Astrocyte of the spinal cord (primary cell): Measurements from ENCODE around the gene CNOT6.
"Not testable (repeated sequence)": the region's sequence is repeated elsewhere in the genome, so short reads cannot be mapped to it uniquely, and the experiment has no call there.

Experiments
- DNase-seq: peaks from one replicate; pipeline ENCODE4 v3.0.0; 2011; ENCODE audit warnings: low read depth, low spot score
- H3K4me3 ChIP-seq: 2 replicates; pipeline ENCODE4 v1.5.1; 2011; ENCODE audit warnings: low read depth, mild to moderate bottlenecking, low read length, moderate library complexity
- in situ Hi-C: cut with HindIII; loops from 2 replicates; pipeline ENCODE4 v1.10.0; 2017; ENCODE audit warnings: low sequenced_read_pairs
- TF ChIP-seq, protein P1 (sequence below): IDR thresholded peaks from 2 replicates; pipeline ENCODE4 v1.5.1; 2012; ENCODE audit warnings: low read depth, mild to moderate bottlenecking, low read length, inconsistent platforms

The CNOT6 gene

DNA sequence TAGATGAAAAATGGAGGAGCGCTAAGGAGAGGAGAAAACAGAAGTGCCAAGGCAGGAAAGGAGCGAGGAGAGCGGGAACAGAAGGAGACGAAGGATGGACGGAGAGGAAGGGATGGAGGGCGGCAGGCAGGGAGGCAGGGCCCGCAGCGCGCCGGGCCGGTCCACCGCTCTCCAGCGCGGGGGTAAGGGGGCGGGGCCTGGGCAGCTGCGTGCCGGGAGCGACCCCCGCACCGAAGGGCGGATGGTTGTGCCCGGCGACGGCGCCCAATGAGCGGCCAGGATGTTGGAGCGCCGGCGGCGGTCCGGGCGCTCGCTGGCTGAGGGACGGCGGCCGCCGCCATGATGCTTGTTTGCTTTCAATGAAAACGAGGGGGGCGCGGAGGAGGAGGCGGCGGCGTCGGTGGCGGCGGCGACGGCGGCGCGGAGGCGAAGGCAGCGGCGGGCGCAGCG lies at the start of gene CNOT6:
Gene CNOT6 (plus strand): TSS at position 320 of the 450 bp plus-strand sequence. CDS start 34,898 bp downstream, outside the sequence.
- TF ChIP-seq, protein P1, sequence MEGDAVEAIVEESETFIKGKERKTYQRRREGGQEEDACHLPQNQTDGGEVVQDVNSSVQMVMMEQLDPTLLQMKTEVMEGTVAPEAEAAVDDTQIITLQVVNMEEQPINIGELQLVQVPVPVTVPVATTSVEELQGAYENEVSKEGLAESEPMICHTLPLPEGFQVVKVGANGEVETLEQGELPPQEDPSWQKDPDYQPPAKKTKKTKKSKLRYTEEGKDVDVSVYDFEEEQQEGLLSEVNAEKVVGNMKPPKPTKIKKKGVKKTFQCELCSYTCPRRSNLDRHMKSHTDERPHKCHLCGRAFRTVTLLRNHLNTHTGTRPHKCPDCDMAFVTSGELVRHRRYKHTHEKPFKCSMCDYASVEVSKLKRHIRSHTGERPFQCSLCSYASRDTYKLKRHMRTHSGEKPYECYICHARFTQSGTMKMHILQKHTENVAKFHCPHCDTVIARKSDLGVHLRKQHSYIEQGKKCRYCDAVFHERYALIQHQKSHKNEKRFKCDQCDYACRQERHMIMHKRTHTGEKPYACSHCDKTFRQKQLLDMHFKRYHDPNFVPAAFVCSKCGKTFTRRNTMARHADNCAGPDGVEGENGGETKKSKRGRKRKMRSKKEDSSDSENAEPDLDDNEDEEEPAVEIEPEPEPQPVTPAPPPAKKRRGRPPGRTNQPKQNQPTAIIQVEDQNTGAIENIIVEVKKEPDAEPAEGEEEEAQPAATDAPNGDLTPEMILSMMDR = no peak
- peak within 1 kb of the TSS; percentile 77 for H3K4me3 ChIP-seq
- in situ Hi-C loops = no loop called here

DNA sequence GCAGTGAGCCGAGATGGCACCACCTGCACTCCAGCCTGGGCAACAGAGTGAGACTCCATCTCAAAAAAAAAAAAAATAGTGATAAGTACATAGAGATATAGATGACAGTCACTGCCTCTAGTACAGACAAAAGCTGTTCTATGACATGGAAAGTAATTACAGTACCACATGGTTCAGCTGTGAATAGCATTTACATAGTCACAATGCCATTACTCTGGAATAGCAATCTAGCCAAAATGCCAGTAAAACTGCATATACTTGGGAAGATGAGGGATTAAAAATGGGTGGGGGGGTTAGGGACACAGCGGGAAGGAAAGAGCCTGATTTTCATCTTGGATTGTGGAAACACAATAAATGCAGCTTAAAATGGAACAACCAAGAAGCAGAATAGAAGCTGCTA lies 39.4 kb upstream of the CNOT6 start:
- TF ChIP-seq, protein P1 = no peak
- no peak overlapping the region for H3K4me3 ChIP-seq
- in situ Hi-C loops = no loop called here
- DNase-seq = no peak

More for the DNA sequence above, at the start of gene CNOT6:
- DNase-seq = peak; percentile 96

DNA sequence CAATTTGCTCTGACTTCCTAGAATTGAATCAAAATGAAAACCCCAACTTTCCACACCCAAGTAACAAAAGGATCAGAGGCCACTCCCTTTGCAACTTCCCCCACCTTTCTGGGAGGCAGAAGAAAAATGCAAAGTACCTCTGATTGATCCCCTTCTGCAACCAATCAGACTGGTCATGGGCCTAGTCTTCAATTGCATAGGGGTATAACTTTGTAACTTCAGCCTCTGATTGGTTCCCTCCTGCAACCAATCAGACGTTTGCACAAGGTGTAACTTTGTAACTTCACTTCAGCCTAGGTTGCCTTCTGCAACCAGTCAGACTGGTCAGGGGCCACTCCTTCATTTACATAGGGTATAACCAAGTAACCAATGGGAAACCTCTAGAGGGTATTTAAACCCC lies 38.3 kb upstream of the CNOT6 start:
- no peak overlapping the region for H3K4me3 ChIP-seq
- in situ Hi-C loops = no loop called here
- TF ChIP-seq, protein P1 = no peak
- DNase-seq = no peak

DNA sequence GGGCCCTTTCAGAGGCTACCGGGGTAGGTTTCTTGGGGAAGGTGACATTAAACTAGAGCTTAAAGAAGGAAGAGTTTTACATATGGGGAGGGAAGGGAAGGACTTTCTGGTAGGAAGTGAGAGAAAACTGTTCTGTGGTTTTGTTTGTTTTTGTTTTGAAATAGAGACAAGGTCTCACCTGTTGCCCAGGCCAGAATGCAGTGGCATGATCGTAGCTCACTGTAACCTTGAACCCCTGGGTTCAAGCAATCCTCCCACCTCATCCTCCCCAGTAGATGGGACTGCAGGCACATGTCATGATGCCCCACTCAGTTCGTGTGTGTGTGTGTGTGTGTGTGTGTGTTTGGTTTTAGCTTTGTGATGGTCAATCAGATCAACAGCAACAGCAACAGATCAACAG lies 37.4 kb upstream of the CNOT6 start:
- no peak overlapping the region for H3K4me3 ChIP-seq
- TF ChIP-seq, protein P1 = no peak
- no peak for DNase-seq
- in situ Hi-C loops = no loop called here

DNA sequence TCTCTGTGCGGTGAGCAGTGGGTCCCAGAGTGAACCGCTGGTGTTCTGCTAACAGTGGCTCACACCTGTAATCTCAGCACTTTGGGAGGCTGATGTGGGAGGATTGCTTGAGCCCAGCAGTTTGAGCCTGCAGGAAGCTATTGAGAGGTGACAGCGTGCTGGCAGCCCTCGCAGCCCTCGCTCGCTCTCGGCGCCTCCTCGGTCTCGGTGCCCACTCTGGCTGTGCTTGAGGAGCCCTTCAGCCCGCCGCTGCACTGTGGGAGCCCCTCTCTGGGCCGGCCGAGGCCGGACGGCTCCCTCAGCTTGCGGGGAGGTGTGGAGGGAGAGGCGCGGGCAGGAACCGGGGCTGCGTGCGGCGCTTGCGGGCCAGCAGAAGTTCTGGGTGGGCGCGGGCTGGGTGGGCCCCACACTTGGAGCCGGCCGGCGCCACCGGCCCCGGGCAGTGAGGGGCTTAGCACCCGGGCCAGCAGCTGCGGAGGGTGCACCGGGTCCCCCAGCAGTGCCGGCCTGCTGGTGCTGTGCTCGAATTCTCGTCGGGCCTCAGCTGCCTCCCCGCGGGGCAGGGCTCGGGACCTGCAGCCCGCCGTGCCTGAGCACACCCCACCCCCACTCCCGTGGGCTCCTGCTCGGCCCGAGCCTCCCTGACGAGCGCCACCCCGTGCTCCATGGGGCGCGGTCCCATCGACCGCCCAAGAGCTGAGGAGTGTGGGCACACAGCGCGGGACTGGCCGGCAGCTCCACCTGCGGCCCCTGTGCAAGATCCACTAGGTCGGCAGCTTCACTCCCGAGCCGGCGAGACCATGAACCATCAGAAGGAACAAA lies 35.1 kb upstream of the CNOT6 start:
- H3K4me3 ChIP-seq, DNase-seq, in situ Hi-C loops: not testable (repeated sequence)

DNA sequence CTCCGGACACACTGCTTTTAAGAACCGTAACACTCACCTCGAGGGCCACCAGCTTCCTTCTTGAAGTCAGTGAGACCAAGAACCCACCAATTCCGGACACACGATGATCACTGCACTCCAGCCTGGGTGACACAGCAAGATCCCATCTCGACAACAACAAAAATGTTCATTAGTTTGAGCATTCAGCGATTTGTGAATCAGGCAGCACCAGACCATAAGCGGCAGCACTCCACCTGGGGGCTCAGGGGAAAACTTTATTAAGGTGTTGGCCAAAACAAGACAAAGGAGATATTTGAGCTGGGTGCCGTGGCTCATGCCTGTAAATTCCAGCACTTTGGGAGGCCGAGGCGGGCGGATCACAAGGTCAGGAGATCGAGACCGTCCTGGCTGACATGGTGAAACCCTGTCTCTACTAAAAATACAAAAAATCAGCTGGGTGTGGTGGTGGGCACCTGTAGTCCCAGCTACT lies 34.5 kb upstream of the CNOT6 start:
- DNase-seq, in situ Hi-C loops, H3K4me3 ChIP-seq: not testable (repeated sequence)

DNA sequence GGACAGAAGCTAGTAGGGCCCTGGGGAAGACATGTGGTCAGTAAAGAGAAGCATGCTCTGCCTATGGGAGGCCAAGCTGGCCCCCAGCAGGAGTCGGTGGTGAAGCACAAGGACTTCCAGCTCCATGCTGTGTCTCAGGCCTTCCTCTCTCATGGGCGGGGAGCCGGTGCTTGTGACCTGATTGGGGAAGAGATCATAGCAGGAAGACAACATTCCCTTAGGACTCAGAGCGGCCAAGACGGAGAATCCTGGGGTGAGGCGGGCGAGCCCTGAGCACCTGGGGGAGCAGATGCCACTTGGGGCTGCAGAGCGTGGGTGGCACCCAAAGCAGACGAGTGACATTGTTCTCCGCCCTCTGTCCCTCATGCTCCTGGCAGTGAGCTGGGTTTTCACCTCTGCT lies 33.3 kb upstream of the CNOT6 start:
- TF ChIP-seq, protein P1 = no peak
- no peak for DNase-seq
- in situ Hi-C loops = no loop called here
- H3K4me3 ChIP-seq = no peak overlapping the region
